ENCODE measurements around the gene GDF9. TPM values are rescaled to one million over a fixed set of nuclear protein-coding genes. Genes with fewer than 3 reads are reported as not detected.

The GDF9 gene
- total RNA-seq, 1 experiment from 2014 or later = 0.51 TPM

- POLR2A ChIA-PET = interaction anchor here (1.0 to 4.8 kb wide), 5 partner anchors 9 to 22 kb away, joined by 3 to 53 read pairs (median 11); partner anchors contain the start of genes GDF9 and UQCRQ
These were observed 12.0 kb downstream of the GDF9 start for GRCh38 chr5:132854301-132854700.

GRCh38 chr5:132853790-132854189 lies 12.5 kb downstream of the GDF9 start:
- H3K36me3 Mint-ChIP-seq (ENCODE audit: insufficient read depth, unreplicated experiment) = no peaks in the 10 kb centered on the region
- POLR2A ChIA-PET = interaction anchor here (0.7 to 4.8 kb wide), 6 partner anchors 10 to 164 kb away, joined by 3 to 53 read pairs (median 8); partner anchors contain the start of genes GDF9 and UQCRQ
- H3K4me1 Mint-ChIP-seq (ENCODE audit: insufficient read depth, unreplicated experiment) = no peaks in the 10 kb centered on the region
- CTCF ChIA-PET = interaction anchor here (0.7 to 6.6 kb wide), 8 partner anchors 9 to 35 kb away, joined by 3 to 37 read pairs (median 4); partner anchors contain the start of genes GDF9 and UQCRQ
- BruUV-seq (replicated peaks) = no TSS peak
- H3K4me3 Mint-ChIP-seq (ENCODE audit: unreplicated experiment) = no peak overlapping the region
- no peak overlapping the region for H3K27ac Mint-ChIP-seq (ENCODE audit: low read depth, unreplicated experiment)
- H3K9me3 Mint-ChIP-seq (ENCODE audit: unreplicated experiment) = no peaks in the 10 kb centered on the region
- DNase-seq (ENCODE audit: unreplicated experiment) = no peak
- no peak for TF ChIP-seq CTCF (IDR thresholded peaks at IDR 0.05; ENCODE audit: unreplicated experiment)
- intact Hi-C loops (cut with micrococcal nuclease) = no loop called here
- peaks cover 13% of the 10 kb centered on the region for H3K27me3 Mint-ChIP-seq (ENCODE audit: insufficient read depth, unreplicated experiment)

More at GRCh38 chr5:132854301-132854700, 12.0 kb downstream of the GDF9 start:
- Mint-ChIP-seq H3K27ac (ENCODE audit: low read depth, unreplicated experiment) (no peak overlapping the region), H3K4me3 (ENCODE audit: unreplicated experiment) (no peak overlapping the region), H3K27me3 (ENCODE audit: insufficient read depth, unreplicated experiment) (peaks cover 13% of the 10 kb centered on the region), H3K9me3 (ENCODE audit: unreplicated experiment) (no peaks in the 10 kb centered on the region), H3K4me1 (ENCODE audit: insufficient read depth, unreplicated experiment) (no peaks in the 10 kb centered on the region), H3K36me3 (ENCODE audit: insufficient read depth, unreplicated experiment) (no peaks in the 10 kb centered on the region)
- no TSS peak for BruUV-seq (replicated peaks)
- TF ChIP-seq CTCF (IDR thresholded peaks at IDR 0.05; ENCODE audit: unreplicated experiment) = no peak
- CTCF ChIA-PET = interaction anchor here (0.7 to 6.6 kb wide), 7 partner anchors 9 to 54 kb away, joined by 3 to 37 read pairs (median 4); partner anchors contain the start of genes GDF9 and UQCRQ
- no peak for DNase-seq (ENCODE audit: unreplicated experiment)
- intact Hi-C loops (cut with micrococcal nuclease) = no loop called here

- H3K27ac Mint-ChIP-seq (ENCODE audit: low read depth, unreplicated experiment) = no peak overlapping the region
- no TSS peak for BruUV-seq (replicated peaks)
- CTCF ChIA-PET = interaction anchor here (0.7 to 6.6 kb wide), 5 partner anchors 8 to 34 kb away, joined by 3 to 37 read pairs (median 3); partner anchors contain the start of genes GDF9 and UQCRQ
These were observed 12.9 kb downstream of the GDF9 start for GRCh38 chr5:132853323-132853722.

More at GRCh38 chr5:132853323-132853722, 12.9 kb downstream of the GDF9 start:
- peaks cover 13% of the 10 kb centered on the region for H3K27me3 Mint-ChIP-seq (ENCODE audit: insufficient read depth, unreplicated experiment)
- H3K4me1 Mint-ChIP-seq (ENCODE audit: insufficient read depth, unreplicated experiment) = no peaks in the 10 kb centered on the region
- no peaks in the 10 kb centered on the region for H3K9me3 Mint-ChIP-seq (ENCODE audit: unreplicated experiment)
- H3K36me3 Mint-ChIP-seq (ENCODE audit: insufficient read depth, unreplicated experiment) = no peaks in the 10 kb centered on the region
- intact Hi-C loops (cut with micrococcal nuclease) = no loop called here
- POLR2A ChIA-PET = interaction anchor here (0.7 to 4.8 kb wide), 4 partner anchors 13 to 163 kb away, joined by 3 to 53 read pairs (median 16); partner anchors contain the start of genes GDF9 and UQCRQ
- TF ChIP-seq CTCF (IDR thresholded peaks at IDR 0.05; ENCODE audit: unreplicated experiment) = no peak
- no peak for DNase-seq (ENCODE audit: unreplicated experiment)
- no peak overlapping the region for H3K4me3 Mint-ChIP-seq (ENCODE audit: unreplicated experiment)

Data from MCF 10A (cell line).